ENCODE measurements around the gene HSCB. TPM values are rescaled to one million over a fixed set of nuclear protein-coding genes. Genes with fewer than 3 reads are reported as not detected.

Gene HSCB
- total RNA-seq, 1 experiment from 2014 or later: 10.2 TPM

DNA sequence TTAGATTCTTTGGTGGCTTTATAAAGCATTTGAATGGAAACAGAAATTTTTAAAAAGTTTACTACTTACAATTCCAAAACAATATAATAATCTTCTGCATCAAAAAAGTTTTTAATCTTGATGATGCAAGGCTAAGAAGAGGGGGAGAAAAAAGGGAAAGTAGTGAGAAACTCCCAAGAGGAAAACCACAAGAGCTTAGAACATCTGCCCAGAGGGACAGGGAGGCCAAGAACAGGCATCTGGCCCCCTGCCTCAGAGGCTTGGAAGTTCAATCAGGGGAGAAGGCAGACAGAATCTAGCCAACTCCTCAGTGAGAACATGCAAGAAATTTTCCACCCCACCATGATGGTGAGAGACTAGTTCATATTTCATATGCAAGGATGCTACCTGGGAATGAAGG, 38.4 kb upstream of the HSCB start:
- ATAC-seq (no peak), DNase-seq (ENCODE audit: low read depth, low spot score) (no peak)
- H3K9me3 ChIP-seq (ENCODE audit: control insufficient read depth, insufficient read depth, low read depth, low read length): no peaks in the 10 kb centered on the region
- ChIA-PET POLR2A (no interaction called here), CTCF (no interaction called here)
- BruUV-seq (replicated peaks): no TSS peak
- TF ChIP-seq, protein P1, sequence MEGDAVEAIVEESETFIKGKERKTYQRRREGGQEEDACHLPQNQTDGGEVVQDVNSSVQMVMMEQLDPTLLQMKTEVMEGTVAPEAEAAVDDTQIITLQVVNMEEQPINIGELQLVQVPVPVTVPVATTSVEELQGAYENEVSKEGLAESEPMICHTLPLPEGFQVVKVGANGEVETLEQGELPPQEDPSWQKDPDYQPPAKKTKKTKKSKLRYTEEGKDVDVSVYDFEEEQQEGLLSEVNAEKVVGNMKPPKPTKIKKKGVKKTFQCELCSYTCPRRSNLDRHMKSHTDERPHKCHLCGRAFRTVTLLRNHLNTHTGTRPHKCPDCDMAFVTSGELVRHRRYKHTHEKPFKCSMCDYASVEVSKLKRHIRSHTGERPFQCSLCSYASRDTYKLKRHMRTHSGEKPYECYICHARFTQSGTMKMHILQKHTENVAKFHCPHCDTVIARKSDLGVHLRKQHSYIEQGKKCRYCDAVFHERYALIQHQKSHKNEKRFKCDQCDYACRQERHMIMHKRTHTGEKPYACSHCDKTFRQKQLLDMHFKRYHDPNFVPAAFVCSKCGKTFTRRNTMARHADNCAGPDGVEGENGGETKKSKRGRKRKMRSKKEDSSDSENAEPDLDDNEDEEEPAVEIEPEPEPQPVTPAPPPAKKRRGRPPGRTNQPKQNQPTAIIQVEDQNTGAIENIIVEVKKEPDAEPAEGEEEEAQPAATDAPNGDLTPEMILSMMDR (IDR thresholded peaks at IDR 0.05): no peak
- TF ChIP-seq TCF7L2 (IDR thresholded peaks at IDR 0.05; ENCODE audit: low read depth, low read length) (no peak), POLR2AphosphoS5 (IDR thresholded peaks at IDR 0.05; ENCODE audit: low read depth, low read length) (no peak), SIN3A (IDR thresholded peaks at IDR 0.05; ENCODE audit: borderline replicate concordance, insufficient read depth, low read depth, low read length) (no peak)
- TF ChIP-seq, protein P2, sequence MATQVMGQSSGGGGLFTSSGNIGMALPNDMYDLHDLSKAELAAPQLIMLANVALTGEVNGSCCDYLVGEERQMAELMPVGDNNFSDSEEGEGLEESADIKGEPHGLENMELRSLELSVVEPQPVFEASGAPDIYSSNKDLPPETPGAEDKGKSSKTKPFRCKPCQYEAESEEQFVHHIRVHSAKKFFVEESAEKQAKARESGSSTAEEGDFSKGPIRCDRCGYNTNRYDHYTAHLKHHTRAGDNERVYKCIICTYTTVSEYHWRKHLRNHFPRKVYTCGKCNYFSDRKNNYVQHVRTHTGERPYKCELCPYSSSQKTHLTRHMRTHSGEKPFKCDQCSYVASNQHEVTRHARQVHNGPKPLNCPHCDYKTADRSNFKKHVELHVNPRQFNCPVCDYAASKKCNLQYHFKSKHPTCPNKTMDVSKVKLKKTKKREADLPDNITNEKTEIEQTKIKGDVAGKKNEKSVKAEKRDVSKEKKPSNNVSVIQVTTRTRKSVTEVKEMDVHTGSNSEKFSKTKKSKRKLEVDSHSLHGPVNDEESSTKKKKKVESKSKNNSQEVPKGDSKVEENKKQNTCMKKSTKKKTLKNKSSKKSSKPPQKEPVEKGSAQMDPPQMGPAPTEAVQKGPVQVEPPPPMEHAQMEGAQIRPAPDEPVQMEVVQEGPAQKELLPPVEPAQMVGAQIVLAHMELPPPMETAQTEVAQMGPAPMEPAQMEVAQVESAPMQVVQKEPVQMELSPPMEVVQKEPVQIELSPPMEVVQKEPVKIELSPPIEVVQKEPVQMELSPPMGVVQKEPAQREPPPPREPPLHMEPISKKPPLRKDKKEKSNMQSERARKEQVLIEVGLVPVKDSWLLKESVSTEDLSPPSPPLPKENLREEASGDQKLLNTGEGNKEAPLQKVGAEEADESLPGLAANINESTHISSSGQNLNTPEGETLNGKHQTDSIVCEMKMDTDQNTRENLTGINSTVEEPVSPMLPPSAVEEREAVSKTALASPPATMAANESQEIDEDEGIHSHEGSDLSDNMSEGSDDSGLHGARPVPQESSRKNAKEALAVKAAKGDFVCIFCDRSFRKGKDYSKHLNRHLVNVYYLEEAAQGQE (IDR thresholded peaks at IDR 0.05; ENCODE audit: insufficient read depth in 1 of 2, low read depth in 2 of 2, low read length in 1 of 2): no peak
- no peak overlapping the region for H3K27ac ChIP-seq (ENCODE audit: low read length)
- intact Hi-C loops (cut with micrococcal nuclease; ENCODE audit: unreplicated experiment): no loop called here
- H3K27me3 ChIP-seq (ENCODE audit: control insufficient read depth, insufficient read depth, low read length): no peaks in the 10 kb centered on the region
- no peak overlapping the region for H3K4me3 ChIP-seq (ENCODE audit: low read depth in 2 of 2, low read length in 2 of 2)
- H3K36me3 ChIP-seq (ENCODE audit: control insufficient read depth, insufficient read depth, low read length): no peaks in the 10 kb centered on the region; the same call in 1 of the 2 replicates
- no peaks in the 10 kb centered on the region for H3K4me1 ChIP-seq (ENCODE audit: control insufficient read depth, insufficient read depth, low read length)
- in situ Hi-C loops (cut with HindIII; ENCODE audit: low pct_unique_long_range_greater_than_20kb, low sequenced_read_pairs): no loop called here

DNA sequence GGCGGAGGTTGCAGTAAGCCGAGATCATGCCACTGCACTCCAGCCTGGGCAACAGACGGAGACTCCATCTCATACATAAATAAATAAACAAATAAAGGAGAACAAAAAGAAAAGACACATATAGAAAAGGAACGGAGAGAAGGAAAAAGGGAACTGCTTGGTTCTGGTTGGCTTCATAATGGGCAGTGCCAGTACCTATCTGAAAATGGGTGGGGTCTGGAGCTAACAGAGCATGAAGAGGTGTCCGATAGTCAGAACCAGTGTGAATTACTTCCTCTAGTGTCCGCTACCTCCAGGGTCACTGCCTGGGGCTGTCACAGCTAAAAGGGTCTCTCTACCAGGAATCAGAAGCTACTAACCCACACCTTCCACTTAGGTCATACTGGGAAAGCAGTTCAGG, 35.0 kb upstream of the HSCB start:
- CTCF ChIA-PET: no interaction called here
- DNase-seq (ENCODE audit: low read depth, low spot score) (no peak), ATAC-seq (no peak)
- intact Hi-C loops (cut with micrococcal nuclease; ENCODE audit: unreplicated experiment): no loop called here
- H3K27ac ChIP-seq (ENCODE audit: low read length): no peak overlapping the region
- in situ Hi-C loops (cut with HindIII; ENCODE audit: low pct_unique_long_range_greater_than_20kb, low sequenced_read_pairs): no loop called here
- no peak overlapping the region for H3K4me3 ChIP-seq (ENCODE audit: low read depth in 2 of 2, low read length in 2 of 2)
- no peaks in the 10 kb centered on the region for H3K4me1 ChIP-seq (ENCODE audit: control insufficient read depth, insufficient read depth, low read length)
- no peak for TF ChIP-seq POLR2AphosphoS5 (IDR thresholded peaks at IDR 0.05; ENCODE audit: low read depth, low read length)
- no peak for TF ChIP-seq SIN3A (IDR thresholded peaks at IDR 0.05; ENCODE audit: borderline replicate concordance, insufficient read depth, low read depth, low read length)
- TF ChIP-seq, protein P1 (IDR thresholded peaks at IDR 0.05): no peak
- TF ChIP-seq TCF7L2 (IDR thresholded peaks at IDR 0.05; ENCODE audit: low read depth, low read length): no peak
- TF ChIP-seq, protein P2 (IDR thresholded peaks at IDR 0.05; ENCODE audit: insufficient read depth in 1 of 2, low read depth in 2 of 2, low read length in 1 of 2): no peak
- no peaks in the 10 kb centered on the region for H3K27me3 ChIP-seq (ENCODE audit: control insufficient read depth, insufficient read depth, low read length)
- POLR2A ChIA-PET: no interaction called here
- H3K36me3 ChIP-seq (ENCODE audit: control insufficient read depth, insufficient read depth, low read length): peaks cover 2% of the 10 kb centered on the region; the same call in 1 of the 2 replicates
- no peaks in the 10 kb centered on the region for H3K9me3 ChIP-seq (ENCODE audit: control insufficient read depth, insufficient read depth, low read depth, low read length)
- no TSS peak for BruUV-seq (replicated peaks)

Data from Panc1 (cell line).